Kidney (tissue), 14 donors: ENCODE data around the gene PATJ. TPM values are rescaled to one million over a fixed set of nuclear protein-coding genes. Genes with fewer than 3 reads are reported as not detected.

Experiments used
- DNase-seq, 5 donors: peaks; one replicate each; pipeline ENCODE4 v3.0.0-alpha.2; 2013 to 2020
- FAIRE-seq: peaks from 2 replicates; lab custom pipeline; 2012; peaks lifted over from hg19 to GRCh38; lab: Jason Lieb, UNC
- H3K27ac ChIP-seq, 2 donors: one replicate each; pipeline ENCODE4 v1.7.0; 2013; ENCODE audit warnings: low read depth in 2 of 2, low read length in 2 of 2, inconsistent platforms in 1 of 2
- H3K27me3 ChIP-seq: one replicate; pipeline ENCODE4 v1.7.1; 2013; ENCODE audit warnings: low read length, inconsistent platforms; ENCODE audit not compliant: control insufficient read depth, insufficient read depth
- H3K36me3 ChIP-seq, 3 donors: one replicate each; pipeline versions ENCODE4 v1.7.0 to v1.7.1; 2013; ENCODE audit warnings: low read length in 3 of 3, control low read depth in 1 of 3, inconsistent platforms in 1 of 3; ENCODE audit not compliant: insufficient read depth in 3 of 3, control insufficient read depth in 2 of 3
- H3K4me1 ChIP-seq, 3 donors: one replicate each; pipeline versions ENCODE4 v1.7.0 to v1.7.1; 2013; ENCODE audit warnings: low read length in 3 of 3, inconsistent platforms in 1 of 3, low read depth in 1 of 3; ENCODE audit not compliant: control insufficient read depth in 2 of 3, insufficient read depth in 2 of 3
- H3K4me3 ChIP-seq, 3 donors: one replicate each; pipeline versions ENCODE4 v1.7.0 to v1.8.1; 2013; ENCODE audit warnings: low read length in 3 of 3, control low read depth in 1 of 3, inconsistent platforms in 1 of 3
- H3K9ac ChIP-seq, 3 donors: one replicate each; pipeline versions ENCODE4 v1.7.0 to v1.7.1; 2013; ENCODE audit warnings: low read length in 3 of 3, control low read depth in 1 of 3, inconsistent platforms in 1 of 3
- H3K9me3 ChIP-seq, 3 donors: one replicate each; pipeline versions ENCODE4 v1.7.0 to v1.7.1; 2013; ENCODE audit warnings: low read length in 3 of 3, control low read depth in 1 of 3, inconsistent platforms in 1 of 3; ENCODE audit not compliant: control insufficient read depth in 2 of 3, insufficient read depth in 1 of 3
- CTCF ChIP-seq: IDR thresholded peaks from 3 replicates; pipeline ENCODE4 v1.5.1; 2012; ENCODE audit warnings: mild to moderate bottlenecking, moderate library complexity, borderline replicate concordance; ENCODE audit not compliant: insufficient read depth; ENCODE audit errors: extremely low read depth
- intact Hi-C: fragments of 100-400 bp; cut with DNase I; formaldehyde crosslinking; loops from one replicate; pipeline ENCODE4 v1.11.1; 2022
- polyA plus RNA-seq: library from polyadenylated mRNA; stranded (reverse); fragments of 350-450 nt; fragmentation: Illumina TruSeq; extraction: RNeasy Lipid Tissue Mini Kit (QIAGEN cat#74804); gene quantifications from one replicate; pipeline ENCODE4 v1.2.3, GENCODE V29; 2014; ENCODE audit warnings: low read depth, low replicate concordance; ENCODE audit not compliant: insufficient read depth
- total RNA-seq: library from RNA; stranded (reverse); fragmentation: NEBNext Ultra II Directional; extraction: Animal tissue kit (Norgen Biotek cat#: 25700); gene quantifications from one replicate; pipeline ENCODE4 v1.2.1, GENCODE V29; 2021
- donor health status: control.
- donor health status: control.
- donor health status: control.
- donor health status: control.
- donor health status: control.
- donor health status: DM: yes; HTN: yes; CAD: no.
- donor health status: Normal renal cell carcinoma (clear cell type).

The PATJ gene
- total and polyA plus RNA-seq, 2 donors from 2014 or later = 44.0 to 98.0 TPM

- DNase-seq (no peak), FAIRE-seq (no peak)
- TF ChIP-seq CTCF = no peak
- no peak overlapping the region for H3K27ac ChIP-seq
- H3K9me3 ChIP-seq = no peaks in the 10 kb centered on the region
- peaks cover 0 to 11% (median 9%) of the 10 kb centered on the region in 3 donors for H3K36me3 ChIP-seq
- no peak overlapping the region for H3K9ac ChIP-seq
- no peak overlapping the region for H3K4me3 ChIP-seq
- H3K4me1 ChIP-seq = no peaks in the 10 kb centered on the region
- no peaks in the 10 kb centered on the region for H3K27me3 ChIP-seq
- intact Hi-C loops = no loop called here
These were observed 73.9 kb downstream of the PATJ start for GRCh38 chr1:61816191-61816590.

GRCh38 chr1:61818992-61819391 is 76.7 kb downstream of the PATJ start:
- Histone ChIP-seq H3K9me3 (no peaks in the 10 kb centered on the region), H3K4me3 (no peak overlapping the region), H3K27ac (no peak overlapping the region), H3K27me3 (no peaks in the 10 kb centered on the region), H3K9ac (no peak overlapping the region), H3K36me3 (peaks cover 0 to 32% (median 23%) of the 10 kb centered on the region in 3 donors), H3K4me1 (no peaks in the 10 kb centered on the region)
- no peak for FAIRE-seq
- DNase-seq = no peak
- TF ChIP-seq CTCF = no peak
- intact Hi-C loops = no loop called here

GRCh38 chr1:61819421-61819820 is 77.1 kb downstream of the PATJ start:
- no peak for DNase-seq
- Histone ChIP-seq H3K27ac (no peak overlapping the region), H3K36me3 (peaks cover 0 to 36% (median 23%) of the 10 kb centered on the region in 3 donors), H3K4me3 (no peak overlapping the region), H3K9me3 (no peaks in the 10 kb centered on the region), H3K9ac (no peak overlapping the region), H3K4me1 (no peaks in the 10 kb centered on the region), H3K27me3 (no peaks in the 10 kb centered on the region)
- no peak for FAIRE-seq
- intact Hi-C loops = no loop called here
- TF ChIP-seq CTCF = no peak

- Histone ChIP-seq H3K36me3 (peaks cover 0 to 57% (median 36%) of the 10 kb centered on the region in 3 donors), H3K27ac (no peak overlapping the region), H3K27me3 (no peaks in the 10 kb centered on the region), H3K9me3 (no peaks in the 10 kb centered on the region), H3K4me1 (no peaks in the 10 kb centered on the region), H3K9ac (no peak overlapping the region), H3K4me3 (no peak overlapping the region)
- intact Hi-C loops = no loop called here
- TF ChIP-seq CTCF = no peak
- FAIRE-seq (no peak), DNase-seq (peak in 2 of 5 donors; percentile 9 to 37)
These were observed 83.1 kb downstream of the PATJ start for GRCh38 chr1:61825393-61825792.
